ENCODE results near the gene EXTL2. TPM values are rescaled to one million over a fixed set of nuclear protein-coding genes. Genes with fewer than 3 reads are reported as not detected.
"Not testable (repeated sequence)": the region's sequence is repeated elsewhere in the genome, so short reads cannot be mapped to it uniquely, and the experiment has no call there.

EXTL2 gene
- total RNA-seq, 2 donors from 2014 or later: 4.8 to 7.2 TPM

GRCh38 chr1:100936194-100936967 is 41.7 kb upstream of the EXTL2 start:
- Histone ChIP-seq H3K4me1 (no peaks in the 10 kb centered on the region), H3K9ac (ENCODE audit: low read depth in 2 of 2, low read length in 2 of 2) (no peak overlapping the region), H3K27ac (no peak overlapping the region), H3K36me3 (no peaks in the 10 kb centered on the region), H3K4me3 (no peak overlapping the region), H3K9me3 (no peaks in the 10 kb centered on the region), H3K27me3 (no peaks in the 10 kb centered on the region)
- intact Hi-C loops (cut with DNase I): no loop called here
- TF ChIP-seq CTCF (IDR thresholded peaks at IDR 0.05): no peak
- DNase-seq: no peak

- intact Hi-C loops (cut with DNase I); H3K27ac ChIP-seq; H3K27me3 ChIP-seq; H3K4me1 ChIP-seq; H3K9ac ChIP-seq (ENCODE audit: low read depth in 2 of 2, low read length in 2 of 2); H3K36me3 ChIP-seq; H3K4me3 ChIP-seq; DNase-seq; H3K9me3 ChIP-seq: not testable (repeated sequence)
These were observed 38.9 kb upstream of the EXTL2 start for GRCh38 chr1:100933555-100933954.

- no peak overlapping the region for H3K9ac ChIP-seq (ENCODE audit: low read depth in 2 of 2, low read length in 2 of 2)
- TF ChIP-seq CTCF (IDR thresholded peaks at IDR 0.05): no peak
- H3K9me3 ChIP-seq: no peaks in the 10 kb centered on the region
These were observed 37.1 kb upstream of the EXTL2 start for GRCh38 chr1:100931716-100932115.

GRCh38 chr1:100930494-100930893 is 35.9 kb upstream of the EXTL2 start:
- Histone ChIP-seq H3K4me3 (no peak overlapping the region), H3K9ac (ENCODE audit: low read depth in 2 of 2, low read length in 2 of 2) (no peak overlapping the region), H3K27ac (no peak overlapping the region), H3K4me1 (no peaks in the 10 kb centered on the region), H3K27me3 (no peaks in the 10 kb centered on the region), H3K9me3 (no peaks in the 10 kb centered on the region), H3K36me3 (no peaks in the 10 kb centered on the region)
- DNase-seq: no peak
- TF ChIP-seq CTCF (IDR thresholded peaks at IDR 0.05): no peak
- intact Hi-C loops (cut with DNase I): no loop called here

More at GRCh38 chr1:100931716-100932115, 37.1 kb upstream of the EXTL2 start:
- no peak for DNase-seq
- H3K36me3 ChIP-seq: no peaks in the 10 kb centered on the region
- no peaks in the 10 kb centered on the region for H3K27me3 ChIP-seq
- H3K4me1 ChIP-seq: no peaks in the 10 kb centered on the region
- no peak overlapping the region for H3K27ac ChIP-seq
- intact Hi-C loops (cut with DNase I): no loop called here
- no peak overlapping the region for H3K4me3 ChIP-seq

- Histone ChIP-seq H3K27me3 (no peaks in the 10 kb centered on the region), H3K27ac (no peak overlapping the region)
- intact Hi-C loops (cut with DNase I): loop anchor here (5.0 to 10.0 kb wide), 2 partner anchors 107 to 314 kb away; no protein-coding TSS in a partner anchor
These were observed 33.5 kb upstream of the EXTL2 start for GRCh38 chr1:100928128-100928527.

More at GRCh38 chr1:100928128-100928527, 33.5 kb upstream of the EXTL2 start:
- Histone ChIP-seq H3K9ac (ENCODE audit: low read depth in 2 of 2, low read length in 2 of 2) (no peak overlapping the region), H3K9me3 (no peaks in the 10 kb centered on the region), H3K4me1 (no peaks in the 10 kb centered on the region), H3K36me3 (no peaks in the 10 kb centered on the region), H3K4me3 (no peak overlapping the region)
- no peak for TF ChIP-seq CTCF (IDR thresholded peaks at IDR 0.05)
- no peak for DNase-seq

Measured in colonic mucosa (tissue), 4 donors.